Measurements from ENCODE around the gene SLC43A1.

SLC43A1 gene

DNA sequence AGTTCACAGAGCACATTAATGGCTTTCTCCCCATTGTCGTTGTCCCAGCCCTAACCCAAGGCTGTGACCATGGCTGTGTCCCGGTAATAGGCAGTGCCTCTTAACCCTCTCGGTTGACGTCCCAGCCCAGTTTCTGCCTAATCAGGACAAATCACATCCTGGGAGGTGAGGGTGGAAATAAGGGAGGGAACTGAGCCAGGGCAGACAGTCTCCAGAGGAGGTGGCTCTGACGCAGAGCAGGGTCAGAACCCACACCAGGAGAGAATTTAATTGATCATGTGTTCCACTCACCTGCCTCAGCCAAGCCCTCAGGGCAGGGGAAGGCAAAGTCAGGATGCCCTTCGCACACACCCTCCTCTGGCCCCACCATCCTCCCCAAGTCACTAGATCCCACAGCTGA lies 17.0 kb downstream of the SLC43A1 start:
- DNase-seq (ENCODE audit: low read depth in 2 of 2) = no peak

DNA sequence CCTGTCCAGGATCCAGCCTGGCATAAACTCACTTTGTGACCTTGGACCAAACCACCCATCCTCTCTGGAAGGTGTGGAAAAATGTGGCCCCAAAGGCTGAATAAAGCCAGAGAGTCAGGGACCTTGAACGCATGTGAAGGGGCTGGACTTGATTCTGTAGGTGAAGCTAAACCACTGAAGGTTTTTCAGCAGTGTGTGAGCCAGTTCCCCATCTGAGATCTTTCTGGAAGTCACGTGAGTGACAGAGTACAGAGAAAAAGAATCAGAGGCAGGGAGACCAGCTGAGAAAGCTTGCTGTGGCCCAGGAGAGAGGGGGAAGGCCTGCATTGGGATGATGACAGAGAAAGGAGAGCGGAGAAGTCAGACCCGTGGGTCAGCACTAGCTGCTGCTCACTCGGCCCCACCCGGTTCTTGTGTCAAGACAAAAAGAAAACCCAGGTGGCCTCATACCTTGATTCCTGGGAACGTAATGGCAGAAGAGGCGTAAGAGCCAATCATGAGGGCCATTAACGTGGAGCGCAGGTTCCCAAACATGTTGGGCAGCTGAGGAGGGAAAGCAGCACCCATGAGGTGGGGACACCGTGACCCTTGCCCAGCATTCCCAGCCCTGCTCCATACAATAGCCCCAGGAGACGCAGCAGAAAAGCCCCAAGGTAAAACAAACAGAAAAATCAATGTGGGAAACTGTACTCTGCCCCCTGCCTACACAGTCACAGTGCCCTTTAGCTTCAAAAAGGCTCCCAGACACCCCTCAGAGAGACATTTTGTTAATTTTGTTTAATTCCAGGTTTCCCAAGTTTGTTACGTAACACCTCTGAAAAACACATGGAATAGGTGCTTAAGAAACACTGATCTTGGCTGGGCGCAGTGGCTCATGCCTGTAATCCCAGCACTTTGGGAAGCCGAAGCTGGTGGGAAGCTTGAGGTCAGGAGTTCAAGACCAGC lies 17.9 kb downstream of the SLC43A1 start:
- DNase-seq (ENCODE audit: low read depth in 2 of 2) = no peak

DNA sequence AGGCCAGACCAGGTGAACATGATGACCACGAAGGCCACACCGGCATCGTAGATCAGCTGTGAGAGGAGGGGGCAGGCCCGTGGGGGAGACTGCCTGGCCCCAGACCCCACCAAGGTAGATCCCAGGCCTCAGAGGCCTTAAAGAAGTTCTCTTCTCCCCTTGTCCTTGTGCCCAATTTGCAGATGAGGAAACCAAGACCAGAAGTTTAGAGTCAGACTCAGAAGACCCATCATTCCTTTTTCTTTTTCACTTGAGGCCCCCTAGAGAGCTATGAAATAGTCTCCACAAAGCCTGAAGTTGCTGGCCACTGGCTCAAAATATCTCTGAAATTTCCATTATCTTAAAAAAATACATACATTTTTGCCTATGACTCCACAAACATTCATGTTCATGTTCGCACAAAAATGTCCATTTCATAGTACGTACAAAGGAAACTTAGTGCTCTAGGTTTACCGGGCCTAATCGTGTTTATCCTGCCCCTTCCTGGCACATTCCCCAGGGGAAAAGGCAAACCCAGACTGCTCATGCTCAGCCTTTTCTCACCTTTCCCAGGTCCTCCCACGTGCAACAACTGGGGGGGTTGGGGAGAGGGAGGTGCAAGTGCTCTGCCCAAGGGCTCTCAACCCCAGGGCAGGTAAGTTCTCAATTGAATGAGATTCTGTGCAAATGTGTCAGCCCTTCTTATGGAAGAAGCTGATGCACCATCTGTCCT lies 19.2 kb downstream of the SLC43A1 start:
- DNase-seq (ENCODE audit: low read depth in 2 of 2) = no peak

DNA sequence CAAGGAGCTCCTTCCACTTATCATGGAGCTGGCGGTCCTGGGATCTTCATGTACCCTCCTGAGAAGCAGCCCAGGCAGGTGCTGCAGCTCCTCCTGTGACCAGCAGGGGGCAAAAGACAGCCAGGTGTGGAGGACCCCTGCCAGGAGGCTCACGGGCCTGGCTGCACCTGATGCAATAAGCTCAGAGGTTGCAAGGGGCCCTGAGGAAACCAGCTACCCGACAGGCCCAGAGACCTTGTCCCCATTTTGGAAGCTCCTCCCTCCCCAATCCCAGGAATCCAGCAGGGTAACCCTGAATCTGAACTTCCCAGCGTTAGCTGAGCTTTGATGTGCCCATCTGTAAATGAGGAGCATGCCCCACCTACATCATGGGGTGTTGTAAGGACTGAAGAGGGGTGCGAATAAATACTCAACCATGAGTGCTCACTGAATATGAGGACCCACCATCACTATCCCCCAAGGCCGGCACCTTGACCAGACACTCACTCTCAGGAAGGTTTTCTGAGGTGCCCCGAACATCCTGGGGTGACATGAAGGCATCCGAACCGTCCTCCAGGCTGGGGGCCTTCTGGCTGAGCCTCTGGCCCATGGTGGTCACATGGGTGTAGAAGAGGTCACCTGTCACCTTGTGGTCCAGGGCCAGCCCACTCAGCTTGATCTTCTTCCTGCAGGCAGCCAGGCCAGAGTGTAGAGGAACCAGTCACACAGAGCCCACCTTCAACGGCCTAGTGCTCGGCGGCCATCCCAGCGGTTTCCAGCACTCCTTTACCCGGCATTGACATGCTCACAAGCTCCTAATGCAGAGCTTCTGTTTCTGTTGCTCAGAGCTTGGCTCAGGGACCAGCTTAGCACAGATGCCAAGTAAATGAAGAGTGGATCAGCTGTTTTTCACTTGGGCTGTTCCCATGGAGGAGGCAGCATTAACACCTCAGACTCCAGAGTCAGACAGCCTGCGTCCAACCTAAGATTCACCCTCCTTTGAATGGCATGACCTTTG lies 21.7 kb downstream of the SLC43A1 start:
- peak; percentile 67 for DNase-seq (ENCODE audit: low read depth in 2 of 2)

DNA sequence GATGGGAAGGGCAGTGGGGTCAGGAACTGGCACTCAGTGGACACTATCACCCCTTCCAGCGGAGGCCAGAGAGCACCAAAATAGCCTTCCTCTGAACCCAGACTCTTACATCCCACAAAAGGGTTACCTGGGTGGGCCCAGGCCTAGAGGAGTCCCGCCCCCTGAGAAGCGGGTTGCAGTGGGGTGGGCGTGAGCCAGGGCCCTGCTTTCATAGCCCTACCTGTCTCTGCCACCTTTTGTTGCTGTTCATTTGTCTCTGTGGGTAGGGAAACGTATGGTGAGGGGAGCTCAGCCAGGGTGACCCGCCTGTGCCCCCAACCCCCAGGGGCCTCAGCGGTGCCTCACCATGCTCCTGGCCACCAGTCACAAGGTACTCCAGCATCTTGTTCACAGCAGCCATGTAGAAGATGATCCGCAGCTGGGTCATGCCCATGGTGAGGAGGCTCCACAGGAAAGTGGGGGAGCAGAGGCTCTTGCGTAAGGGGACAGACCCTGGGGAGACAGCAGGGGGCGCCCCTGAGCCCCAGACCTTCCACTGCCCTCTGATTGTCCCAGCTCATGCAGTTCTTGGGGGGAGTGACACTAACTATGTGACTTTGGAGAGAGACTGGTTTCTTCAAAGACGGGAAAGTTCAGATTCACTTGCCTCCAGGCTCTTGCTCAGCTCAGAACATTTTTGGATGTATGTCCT lies 24.0 kb downstream of the SLC43A1 start:
- DNase-seq (ENCODE audit: low read depth in 2 of 2) = peak in 1 of 2 donors; percentile 45

DNA sequence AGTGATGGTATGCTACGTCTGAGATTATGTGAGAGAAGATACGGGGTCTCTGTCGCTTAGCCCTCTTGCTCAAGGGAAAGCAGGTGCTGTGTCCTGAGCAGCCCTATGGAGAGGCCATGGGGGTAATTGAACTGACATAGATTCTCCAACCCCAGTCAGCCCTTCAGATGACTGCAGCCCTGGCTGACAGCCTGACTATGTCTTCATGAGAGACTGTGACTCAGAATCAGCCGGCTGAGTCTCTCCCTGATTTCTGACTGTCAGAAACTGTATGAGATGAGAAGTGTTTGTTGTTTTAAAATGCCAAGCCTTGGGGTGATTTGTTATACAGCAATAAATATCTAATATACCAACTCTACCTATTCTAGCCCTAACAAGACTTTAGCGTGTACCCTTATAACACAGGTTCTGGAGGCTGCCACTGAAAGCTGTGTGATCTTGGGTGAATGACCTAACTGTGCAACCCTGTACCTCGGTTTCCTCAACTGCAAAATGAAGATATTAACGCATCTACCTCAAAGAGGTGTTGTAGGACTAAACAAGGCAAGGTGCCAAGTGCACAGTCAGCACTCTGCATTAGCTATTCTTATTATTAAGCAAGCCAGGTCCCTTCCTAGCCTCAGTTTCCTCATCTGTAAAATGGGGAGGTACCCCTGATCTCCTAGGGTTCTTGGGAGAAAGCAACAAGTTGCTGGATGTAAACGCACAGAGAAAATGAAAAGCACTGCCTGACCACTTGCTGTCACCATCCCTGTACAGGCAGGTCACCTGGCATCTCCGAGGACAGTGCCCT lies 24.9 kb downstream of the SLC43A1 start:
- DNase-seq (ENCODE audit: low read depth in 2 of 2) = no peak

DNA sequence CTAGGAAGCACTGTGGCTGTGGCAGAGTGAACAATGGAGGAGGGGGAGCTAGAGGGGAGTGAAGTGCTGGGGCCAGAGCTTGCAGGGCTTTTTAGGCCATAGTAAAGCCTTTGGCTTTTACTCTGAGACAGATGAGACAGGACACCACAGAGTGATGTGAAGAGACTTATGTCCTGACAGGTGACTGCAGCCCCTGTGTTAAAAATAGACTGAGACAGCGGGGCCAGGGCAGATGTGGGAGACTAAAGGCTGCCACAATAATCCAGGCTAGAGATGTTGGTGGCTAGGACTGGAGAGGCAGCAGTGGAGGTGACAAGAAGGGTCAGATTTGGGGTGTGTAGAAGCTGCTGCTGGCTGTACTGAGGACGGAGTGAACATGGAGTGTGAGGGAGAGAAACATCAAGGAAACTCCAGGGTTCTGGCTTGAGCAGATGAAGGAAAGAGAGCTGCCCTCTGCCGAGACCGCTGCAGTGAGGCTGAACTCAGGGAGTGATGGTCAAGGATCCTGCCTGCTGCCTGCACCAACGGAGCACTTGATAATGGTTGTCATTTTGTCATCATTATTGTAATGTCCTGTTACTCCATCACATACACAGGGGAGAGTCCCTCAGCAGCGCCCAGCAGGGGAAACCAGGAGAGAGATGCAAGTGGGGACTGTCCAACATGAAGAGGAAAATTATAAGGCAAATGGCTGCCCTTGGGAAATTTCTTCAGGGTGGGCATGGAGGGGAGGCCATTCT lies 27.4 kb downstream of the SLC43A1 start:
- no peak for DNase-seq (ENCODE audit: low read depth in 2 of 2)

DNA sequence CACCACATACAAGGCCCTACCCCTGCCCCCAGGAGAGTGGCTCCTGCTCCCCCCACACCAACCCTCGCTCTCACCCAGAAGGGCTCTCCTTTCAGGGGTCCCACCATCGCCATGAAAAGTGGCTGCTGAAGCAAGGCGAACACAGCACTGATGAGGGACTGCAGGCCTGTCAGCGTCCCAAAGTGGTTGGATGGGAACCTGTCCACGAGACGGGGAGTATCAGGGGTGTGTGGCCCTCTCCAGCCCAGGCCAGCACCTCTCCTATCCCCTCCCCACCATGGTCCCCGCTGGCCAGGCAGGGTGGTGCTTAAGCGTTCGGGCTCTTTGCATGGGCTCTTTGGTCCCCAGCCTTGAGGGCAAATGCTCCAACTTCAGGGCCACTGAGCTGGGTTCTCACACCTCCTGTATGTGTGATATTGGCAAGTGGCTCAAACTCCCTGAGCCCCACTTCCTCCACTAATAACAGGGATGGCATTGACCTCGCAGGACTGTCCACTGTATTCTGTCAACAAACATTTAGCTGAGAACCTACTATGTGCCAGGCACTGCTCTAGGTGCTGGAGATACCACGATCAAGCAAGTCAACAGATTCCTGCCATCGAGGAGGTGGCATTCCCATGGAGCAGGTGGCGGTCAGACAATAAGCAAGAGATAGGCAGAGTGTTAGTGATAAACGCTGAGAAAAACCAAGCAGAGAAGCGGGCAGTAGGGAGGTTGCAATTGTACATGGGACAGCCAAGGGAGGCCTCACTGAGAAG lies 28.3 kb downstream of the SLC43A1 start:
- DNase-seq (ENCODE audit: low read depth in 2 of 2) = no peak

DNA sequence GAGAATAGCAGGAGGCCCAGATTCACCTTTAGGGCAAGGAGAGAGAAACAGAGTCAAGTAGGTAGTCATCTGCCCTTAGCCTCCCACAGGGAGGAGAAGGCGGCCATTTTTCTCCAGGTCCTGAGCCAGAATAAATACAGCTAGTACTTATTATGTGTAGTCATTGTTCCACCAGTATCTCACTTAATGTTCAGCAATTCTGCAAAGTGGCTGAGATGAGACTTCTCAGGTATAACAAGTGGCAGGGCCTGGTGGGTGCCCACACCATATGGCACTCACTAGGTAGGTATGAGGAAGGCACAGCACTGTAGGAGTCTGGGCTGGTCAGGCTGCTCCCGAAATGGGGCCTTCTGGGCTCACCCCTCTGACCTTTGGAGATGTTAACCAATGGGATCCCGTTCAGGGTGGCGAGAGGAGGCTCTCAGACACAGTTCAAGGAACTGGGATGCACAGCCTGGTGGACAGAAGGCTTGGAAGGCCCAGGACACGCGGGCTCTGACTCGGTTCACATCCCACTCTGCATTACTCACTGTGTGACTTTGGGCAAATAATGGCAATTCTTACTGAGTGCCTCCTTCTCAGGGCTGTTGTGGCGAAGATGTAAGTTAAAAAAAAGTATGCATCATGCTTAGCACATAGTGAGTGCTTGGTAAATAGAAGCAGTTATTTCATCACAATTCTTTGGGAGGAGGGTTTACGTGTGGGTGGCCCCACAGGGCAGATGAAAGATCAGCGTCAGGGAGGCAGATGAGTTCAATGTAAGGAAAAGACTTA lies 30.1 kb downstream of the SLC43A1 start:
- DNase-seq (ENCODE audit: low read depth in 2 of 2) = no peak

DNA sequence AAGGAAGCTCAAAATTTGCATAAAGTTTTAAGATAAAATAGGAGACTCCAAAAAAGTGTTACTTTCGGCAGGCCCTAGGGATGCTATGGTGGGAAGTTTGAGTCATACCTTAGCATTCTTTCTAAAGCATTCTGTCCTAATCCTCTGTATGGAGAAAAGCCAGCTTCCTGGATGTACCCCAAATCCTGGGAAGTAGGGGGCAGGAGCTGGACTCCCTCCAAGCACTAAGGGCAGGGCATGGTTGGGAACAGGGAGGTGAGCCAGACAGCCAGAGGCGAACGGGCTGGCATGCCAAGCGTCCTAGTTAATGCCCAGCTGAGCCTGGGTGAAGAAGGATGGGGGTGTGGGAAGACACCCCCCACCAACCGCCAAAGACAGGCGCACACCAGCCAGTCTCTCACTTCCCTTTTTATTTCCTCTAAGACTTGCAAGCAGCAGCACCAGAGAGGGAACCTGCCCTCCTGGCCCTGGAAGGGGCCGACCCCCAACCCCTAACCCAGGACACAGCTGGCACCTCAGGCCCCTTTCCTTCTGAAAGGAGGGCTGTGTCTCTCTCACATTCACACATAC lies 31.3 kb downstream of the SLC43A1 start:
- no peak for DNase-seq (ENCODE audit: low read depth in 2 of 2)

DNA sequence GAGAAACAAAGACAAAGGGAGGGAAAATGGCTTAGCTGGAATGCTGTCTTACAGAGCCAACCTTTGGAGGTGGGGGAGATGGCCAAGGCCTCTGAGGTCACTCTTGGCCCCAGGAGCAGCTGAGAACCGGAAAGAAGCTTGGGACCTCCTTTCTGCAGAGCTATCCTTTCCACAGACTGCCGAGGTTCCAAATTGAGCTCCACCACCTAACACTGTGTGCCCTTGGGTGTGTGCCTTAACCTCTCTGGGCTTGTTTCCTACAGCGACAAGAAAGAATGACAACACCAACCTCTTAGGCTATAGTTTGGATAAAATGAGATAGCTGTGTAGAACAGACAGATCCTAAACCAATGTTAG lies 32.0 kb downstream of the SLC43A1 start:
- DNase-seq (ENCODE audit: low read depth in 2 of 2) = no peak

DNA sequence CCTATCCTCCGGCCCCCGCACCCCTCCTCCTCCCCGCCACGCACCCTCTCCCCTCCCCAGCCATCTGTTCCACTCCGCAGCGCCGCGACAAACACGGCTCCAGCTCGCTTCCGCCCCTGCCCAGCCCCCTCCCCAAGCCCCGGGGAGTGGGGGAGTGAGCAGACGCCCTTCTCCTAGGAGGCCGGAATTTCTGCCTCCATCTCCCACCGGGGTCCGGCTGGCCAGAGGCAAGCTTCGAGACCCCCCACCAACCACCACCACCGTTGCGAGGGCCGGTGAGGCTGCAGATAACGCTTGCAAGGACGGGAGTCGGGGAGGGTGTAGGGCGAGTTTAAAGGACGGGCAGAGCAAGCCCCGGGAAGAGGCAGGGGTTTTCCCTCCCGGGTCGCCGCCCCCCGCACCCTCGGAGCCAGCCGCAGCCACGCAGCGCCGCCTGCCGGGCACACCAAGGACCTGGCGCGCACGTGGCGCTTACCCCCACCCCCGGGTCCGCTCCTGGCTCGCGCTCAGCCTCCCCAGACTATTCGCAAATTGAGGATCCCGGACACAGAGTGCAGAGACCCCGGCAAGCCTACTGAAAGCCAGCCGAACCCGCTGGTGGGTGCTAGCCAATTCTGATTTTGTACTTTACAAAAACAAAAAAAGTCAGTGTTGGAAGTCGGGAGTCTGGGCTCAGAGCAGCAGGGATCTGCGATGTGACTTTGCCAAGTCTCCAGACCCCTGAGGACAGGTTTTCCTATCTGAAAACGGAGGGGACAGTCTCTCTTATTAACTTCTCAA lies 32.5 kb downstream of the SLC43A1 start:
- peak; percentile 57 to 61 for DNase-seq (ENCODE audit: low read depth in 2 of 2)

DNA sequence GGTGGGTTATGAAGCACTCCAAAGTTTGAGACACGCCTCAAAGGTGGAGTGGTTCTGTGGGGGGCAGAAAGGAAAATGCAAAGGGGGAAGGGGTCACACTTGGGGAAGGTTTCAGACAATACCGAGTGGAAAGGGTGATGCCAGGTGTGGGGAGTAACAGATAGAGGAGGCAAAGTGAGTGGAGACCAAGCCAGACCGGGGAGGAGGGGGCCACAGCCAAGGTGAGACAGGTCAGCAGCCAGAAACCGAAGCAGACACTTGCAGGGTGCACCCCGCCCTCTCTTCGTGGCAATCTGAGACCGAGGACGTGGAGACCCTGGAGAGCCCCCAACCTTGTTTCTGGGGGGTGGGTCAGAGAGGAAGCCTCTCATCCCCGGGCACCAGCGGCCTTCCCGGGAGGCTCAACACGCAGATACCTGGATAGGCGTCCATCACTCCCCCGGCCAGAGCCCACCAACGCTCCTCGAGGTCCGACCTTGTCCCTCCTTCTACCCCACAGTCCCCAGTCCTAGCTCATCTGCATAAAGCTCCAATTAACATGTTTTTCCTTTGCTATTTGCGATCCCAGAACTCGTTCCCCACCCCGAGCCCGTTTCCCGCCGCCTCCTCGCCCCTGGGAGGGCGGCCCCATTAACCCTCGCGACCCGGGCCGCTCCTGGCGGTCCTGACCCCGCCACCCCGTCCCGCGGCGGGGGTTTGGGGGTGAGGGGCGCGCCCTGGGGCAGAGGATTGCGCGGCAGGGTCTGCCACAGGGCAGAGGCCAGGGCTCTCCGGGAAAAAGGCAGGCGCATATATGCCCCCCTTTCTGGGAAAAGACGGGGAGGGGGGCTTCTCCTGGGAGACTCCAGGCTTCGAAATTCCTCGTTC lies 33.4 kb downstream of the SLC43A1 start:
- no peak for DNase-seq (ENCODE audit: low read depth in 2 of 2)

DNA sequence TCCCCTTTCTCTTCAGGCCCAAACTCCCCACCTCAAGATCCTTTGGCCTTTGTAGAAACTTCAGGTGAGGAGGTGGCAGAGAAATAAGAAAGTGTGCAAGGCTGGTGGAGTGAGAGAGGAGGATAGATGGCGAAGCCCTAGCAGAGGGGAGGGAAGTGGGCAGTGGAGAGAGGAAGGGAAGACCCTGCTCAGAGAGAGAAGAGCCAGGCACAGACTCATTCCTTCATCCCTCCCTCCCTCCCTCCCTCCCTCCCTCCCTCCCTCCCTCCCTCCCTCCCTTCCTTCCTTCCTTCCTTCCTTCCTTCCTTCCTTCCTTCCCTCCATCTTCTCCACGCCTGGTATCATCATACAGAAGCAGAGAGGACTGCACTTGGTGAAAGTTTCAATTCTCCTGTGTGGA lies 34.2 kb downstream of the SLC43A1 start:
- no peak for DNase-seq (ENCODE audit: low read depth in 2 of 2)

DNA sequence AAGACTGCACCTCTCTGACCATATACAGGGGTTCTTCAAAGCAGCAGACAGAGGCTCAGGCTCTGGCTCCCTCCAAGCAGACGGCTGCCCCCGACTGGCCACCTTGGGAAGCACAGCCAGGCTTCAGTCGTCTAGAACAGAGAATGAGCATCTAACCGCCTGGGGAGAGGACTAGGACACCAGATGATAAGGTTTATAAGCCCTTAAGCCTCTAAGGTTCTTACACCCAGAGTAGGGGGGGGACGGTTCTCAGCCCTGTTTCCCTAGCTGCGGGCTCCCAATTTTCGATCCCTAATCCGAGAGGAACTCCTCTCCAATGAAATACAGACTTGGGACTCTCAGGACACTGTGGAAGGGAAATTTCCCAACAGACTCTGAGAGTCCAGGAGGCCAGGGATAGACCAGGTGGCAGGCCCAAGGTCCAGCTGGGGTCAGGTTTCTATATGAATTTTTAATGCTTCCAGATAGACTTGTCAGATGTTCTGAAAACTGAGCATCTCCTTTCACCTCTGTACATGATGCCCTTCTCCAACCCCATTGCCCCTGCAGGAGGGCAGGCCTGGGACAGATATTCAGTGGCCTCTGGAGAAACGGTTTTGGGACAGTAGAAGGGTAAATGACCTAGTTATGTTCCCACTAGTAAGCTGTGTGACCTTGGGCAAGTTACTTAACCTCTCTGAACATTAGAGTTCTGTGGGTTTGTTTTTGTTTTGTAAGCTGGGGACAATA lies 34.9 kb downstream of the SLC43A1 start:
- peak; percentile 58 to 70 for DNase-seq (ENCODE audit: low read depth in 2 of 2)

Data from activated CD4-positive, alpha-beta T cell treated with anti-CD3 and anti-CD28 coated beads for 24 hours (primary cell).